ENCODE data around the gene PLEKHG4.

PLEKHG4 gene

DNA sequence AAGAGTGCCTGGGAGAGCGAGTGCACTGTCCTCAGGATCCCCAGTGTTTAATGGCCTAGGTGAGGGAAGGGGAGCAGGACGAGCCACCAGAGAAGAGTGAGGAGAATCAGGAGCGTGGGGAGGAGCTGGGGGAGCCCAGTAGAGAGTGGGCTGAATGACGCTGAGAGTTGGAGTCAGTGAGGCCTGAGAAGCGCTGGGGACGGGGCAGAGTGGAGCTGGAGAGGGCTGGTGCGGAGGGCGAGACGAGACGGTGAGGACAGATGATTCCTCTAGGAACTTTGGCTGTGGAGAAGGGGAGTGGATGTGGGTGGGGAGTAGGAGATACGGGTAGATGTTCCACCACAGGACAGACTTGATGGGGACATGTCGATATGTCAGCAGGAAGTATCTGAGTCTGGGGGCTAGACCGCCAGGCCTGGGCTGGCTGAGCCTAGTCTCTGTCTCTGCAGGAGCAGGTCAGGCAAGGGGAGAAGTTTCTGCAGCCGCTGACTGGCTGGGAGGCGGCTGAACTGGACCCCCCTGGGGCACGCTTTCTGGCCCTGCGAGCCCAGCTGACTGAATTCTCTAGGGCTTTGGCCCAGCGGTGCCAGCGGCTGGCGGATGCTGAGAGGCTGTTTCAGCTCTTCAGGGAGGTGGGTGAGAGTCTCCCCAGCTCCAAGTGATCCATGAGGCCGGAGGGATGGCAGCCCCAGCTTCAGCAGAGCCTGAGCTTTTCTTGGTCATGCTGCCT lies 4.7 kb downstream of the PLEKHG4 start:
- no peak overlapping the region for H3K27ac Mint-ChIP-seq
- H3K27me3 Mint-ChIP-seq: no peaks in the 10 kb centered on the region
- no peaks in the 10 kb centered on the region for H3K9me3 Mint-ChIP-seq
- H3K4me3 Mint-ChIP-seq: no peak overlapping the region
- no peak for DNase-seq
- H3K36me3 Mint-ChIP-seq (ENCODE audit: low read depth): peaks cover 35% of the 10 kb centered on the region
- peaks cover 5% of the 10 kb centered on the region for H3K4me1 Mint-ChIP-seq (ENCODE audit: low read depth)

DNA sequence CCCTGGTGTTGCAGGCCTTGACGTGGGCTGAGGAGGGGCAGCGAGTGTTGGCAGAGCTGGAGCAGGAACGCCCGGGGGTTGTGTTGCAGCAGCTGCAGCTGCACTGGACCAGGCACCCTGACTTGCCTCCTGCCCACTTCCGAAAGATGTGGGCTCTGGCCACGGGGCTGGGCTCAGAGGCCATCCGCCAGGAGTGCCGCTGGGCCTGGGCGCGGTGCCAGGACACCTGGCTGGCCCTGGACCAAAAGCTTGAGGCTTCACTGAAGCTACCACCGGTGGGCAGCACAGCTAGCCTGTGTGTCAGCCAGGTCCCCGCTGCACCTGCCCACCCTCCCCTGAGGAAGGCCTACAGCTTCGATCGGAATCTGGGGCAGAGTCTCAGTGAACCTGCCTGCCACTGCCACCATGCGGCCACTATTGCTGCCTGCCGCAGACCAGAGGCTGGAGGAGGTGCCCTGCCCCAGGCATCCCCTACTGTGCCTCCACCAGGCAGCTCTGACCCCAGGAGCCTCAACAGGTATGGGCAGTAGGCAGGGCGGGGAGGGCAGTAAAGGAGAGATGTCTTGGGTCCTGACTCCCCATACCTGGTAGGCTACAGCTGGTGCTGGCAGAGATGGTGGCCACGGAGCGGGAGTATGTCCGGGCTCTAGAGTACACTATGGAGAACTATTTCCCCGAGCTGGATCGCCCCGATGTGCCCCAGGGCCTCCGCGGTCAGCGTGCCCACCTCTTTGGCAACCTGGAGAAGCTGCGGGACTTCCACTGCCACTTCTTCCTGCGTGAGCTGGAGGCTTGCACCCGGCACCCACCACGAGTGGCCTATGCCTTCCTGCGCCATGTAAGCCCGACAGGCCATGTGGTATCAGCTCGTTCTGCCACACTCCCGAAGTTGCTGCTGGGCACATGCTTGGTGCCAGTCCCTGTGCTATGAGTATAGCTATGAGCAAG lies 5.6 kb downstream of the PLEKHG4 start:
- H3K27ac Mint-ChIP-seq: no peak overlapping the region
- H3K9me3 Mint-ChIP-seq: no peaks in the 10 kb centered on the region
- H3K4me3 Mint-ChIP-seq: no peak overlapping the region
- H3K4me1 Mint-ChIP-seq (ENCODE audit: low read depth): peaks cover 9% of the 10 kb centered on the region
- H3K27me3 Mint-ChIP-seq: no peaks in the 10 kb centered on the region
- no peak for DNase-seq
- H3K36me3 Mint-ChIP-seq (ENCODE audit: low read depth): peaks cover 35% of the 10 kb centered on the region

DNA sequence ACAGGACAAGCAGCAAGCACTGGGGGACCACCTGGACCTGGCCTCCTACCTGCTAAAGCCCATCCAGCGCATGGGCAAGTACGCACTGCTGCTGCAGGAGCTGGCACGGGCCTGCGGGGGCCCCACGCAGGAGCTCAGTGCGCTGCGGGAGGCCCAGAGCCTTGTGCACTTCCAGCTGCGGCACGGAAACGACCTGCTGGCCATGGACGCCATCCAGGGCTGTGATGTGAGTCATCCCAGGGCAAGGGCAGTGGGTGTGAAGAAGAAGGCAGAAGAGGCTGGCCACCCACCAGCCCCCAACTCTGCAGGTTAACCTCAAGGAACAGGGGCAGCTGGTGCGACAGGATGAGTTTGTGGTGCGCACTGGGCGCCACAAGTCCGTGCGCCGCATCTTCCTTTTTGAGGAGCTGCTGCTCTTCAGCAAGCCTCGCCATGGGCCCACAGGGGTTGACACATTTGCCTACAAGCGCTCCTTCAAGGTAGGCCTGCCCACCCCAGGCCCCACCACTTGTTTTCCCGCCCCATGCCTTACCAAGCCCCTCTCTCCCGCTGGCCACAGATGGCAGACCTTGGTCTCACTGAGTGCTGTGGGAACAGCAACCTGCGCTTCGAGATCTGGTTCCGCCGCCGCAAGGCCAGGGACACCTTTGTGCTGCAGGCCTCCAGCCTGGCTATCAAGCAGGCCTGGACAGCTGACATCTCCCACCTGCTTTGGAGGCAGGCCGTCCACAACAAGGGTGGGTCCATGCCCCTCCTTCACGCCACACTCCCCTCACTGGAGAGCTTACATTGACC lies 7.3 kb downstream of the PLEKHG4 start:
- Mint-ChIP-seq H3K27ac (peak overlapping the region; percentile 35), H3K4me3 (no peak overlapping the region), H3K36me3 (ENCODE audit: low read depth) (peaks cover 35% of the 10 kb centered on the region), H3K27me3 (no peaks in the 10 kb centered on the region), H3K9me3 (no peaks in the 10 kb centered on the region), H3K4me1 (ENCODE audit: low read depth) (peaks cover 11% of the 10 kb centered on the region)
- DNase-seq: no peak

DNA sequence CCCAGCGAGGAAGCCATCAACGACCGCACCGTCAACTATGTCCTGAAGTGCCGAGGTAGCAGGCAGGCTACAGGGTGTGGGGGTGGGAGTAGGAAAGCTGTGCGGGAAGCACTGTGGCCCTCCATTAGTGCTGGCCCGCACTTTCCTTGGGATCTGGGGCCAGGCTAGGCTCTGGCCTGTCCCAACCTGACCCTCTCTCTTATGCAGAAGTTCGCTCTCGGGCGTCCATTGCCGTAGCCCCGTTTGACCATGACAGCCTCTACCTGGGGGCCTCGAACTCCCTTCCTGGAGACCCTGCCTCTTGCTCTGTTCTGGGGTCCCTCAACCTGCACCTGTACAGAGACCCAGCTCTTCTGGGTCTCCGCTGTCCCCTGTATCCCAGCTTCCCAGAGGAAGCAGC lies 8.6 kb downstream of the PLEKHG4 start:
- Mint-ChIP-seq H3K36me3 (ENCODE audit: low read depth) (peaks cover 29% of the 10 kb centered on the region), H3K9me3 (no peaks in the 10 kb centered on the region), H3K27ac (no peak overlapping the region), H3K4me1 (ENCODE audit: low read depth) (peaks cover 11% of the 10 kb centered on the region), H3K27me3 (no peaks in the 10 kb centered on the region), H3K4me3 (no peak overlapping the region)
- no peak for DNase-seq

DNA sequence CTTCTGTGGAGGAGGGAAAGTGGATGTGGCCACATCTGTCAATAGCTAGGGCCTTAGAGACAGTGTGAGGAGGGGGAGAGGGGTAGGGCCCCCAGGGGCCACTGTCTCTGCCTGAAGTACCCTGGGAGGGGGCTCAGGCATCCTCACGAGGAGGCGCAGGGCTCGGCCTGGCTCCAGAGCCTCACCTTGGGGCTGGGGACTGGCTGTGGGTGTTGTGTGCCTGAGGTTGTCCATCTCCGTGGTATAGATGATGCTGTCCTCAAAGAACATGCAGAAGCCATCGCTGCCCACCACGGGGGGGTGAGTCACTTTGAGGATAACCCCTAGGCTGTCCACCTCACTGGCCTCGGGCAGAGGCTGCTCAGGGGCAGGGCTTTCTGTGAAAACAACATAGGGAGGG lies 12.1 kb downstream of the PLEKHG4 start:
- no peaks in the 10 kb centered on the region for H3K27me3 Mint-ChIP-seq
- peaks cover 11% of the 10 kb centered on the region for H3K36me3 Mint-ChIP-seq (ENCODE audit: low read depth)
- no peak for DNase-seq
- H3K4me3 Mint-ChIP-seq: no peak overlapping the region
- no peaks in the 10 kb centered on the region for H3K9me3 Mint-ChIP-seq
- H3K27ac Mint-ChIP-seq: no peak overlapping the region
- peaks cover 11% of the 10 kb centered on the region for H3K4me1 Mint-ChIP-seq (ENCODE audit: low read depth)

DNA sequence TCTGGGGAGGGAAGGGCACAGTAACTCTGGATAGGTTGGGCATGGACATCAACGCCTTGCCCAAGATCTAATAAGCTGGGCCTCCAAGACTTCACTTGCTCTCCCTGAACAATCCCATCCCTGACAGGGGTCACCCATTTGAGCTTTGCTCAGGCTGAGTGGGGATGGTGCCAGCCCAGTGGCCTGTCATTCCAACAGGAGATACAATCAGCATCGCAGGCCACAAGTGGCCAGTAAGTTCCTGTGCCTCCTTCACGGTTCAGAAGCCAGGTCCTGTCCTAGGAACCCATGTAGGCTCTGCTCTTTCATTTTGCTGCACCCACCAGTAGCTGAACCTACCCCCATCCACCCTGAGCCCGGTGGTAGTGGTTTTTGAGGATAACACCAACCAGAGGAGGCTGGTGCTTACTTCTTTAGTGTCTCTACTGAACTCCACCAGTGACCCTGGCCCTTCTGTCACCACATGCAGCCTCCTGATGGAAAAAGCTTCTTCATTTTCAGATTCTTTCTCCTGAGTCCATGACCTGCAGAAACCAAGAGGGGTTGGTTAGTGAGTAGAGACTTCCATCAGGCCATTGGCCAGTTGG lies 14.9 kb downstream of the PLEKHG4 start:
- H3K4me3 Mint-ChIP-seq: no peak overlapping the region
- peaks cover 3% of the 10 kb centered on the region for H3K27me3 Mint-ChIP-seq
- H3K4me1 Mint-ChIP-seq (ENCODE audit: low read depth): peaks cover 11% of the 10 kb centered on the region
- H3K36me3 Mint-ChIP-seq (ENCODE audit: low read depth): no peaks in the 10 kb centered on the region
- no peak overlapping the region for H3K27ac Mint-ChIP-seq
- DNase-seq: no peak
- H3K9me3 Mint-ChIP-seq: no peaks in the 10 kb centered on the region

DNA sequence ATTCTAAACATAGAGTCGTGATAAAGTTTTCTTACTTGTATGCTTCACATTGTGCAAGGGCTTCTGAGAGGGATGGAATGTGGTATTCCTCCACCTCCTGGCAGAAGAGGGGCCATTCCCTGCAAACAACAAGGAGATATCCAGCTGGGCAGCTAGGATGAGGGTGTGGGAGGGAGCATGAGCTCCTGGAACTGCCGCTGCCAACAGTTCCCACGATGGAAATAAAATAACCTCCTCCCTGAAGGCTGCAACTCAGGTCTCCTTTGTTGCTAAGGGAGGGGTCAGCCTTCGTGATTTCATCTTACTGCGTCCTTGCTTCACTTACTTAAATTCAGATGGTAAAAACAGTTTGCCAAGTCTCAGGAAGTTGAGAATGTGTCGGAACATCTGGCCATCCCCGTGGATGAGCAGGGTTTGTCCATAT lies 15.6 kb downstream of the PLEKHG4 start:
- Mint-ChIP-seq H3K36me3 (ENCODE audit: low read depth) (no peaks in the 10 kb centered on the region), H3K4me3 (no peak overlapping the region), H3K27me3 (peaks cover 3% of the 10 kb centered on the region), H3K27ac (no peak overlapping the region), H3K4me1 (ENCODE audit: low read depth) (peaks cover 4% of the 10 kb centered on the region), H3K9me3 (no peaks in the 10 kb centered on the region)
- no peak for DNase-seq

DNA sequence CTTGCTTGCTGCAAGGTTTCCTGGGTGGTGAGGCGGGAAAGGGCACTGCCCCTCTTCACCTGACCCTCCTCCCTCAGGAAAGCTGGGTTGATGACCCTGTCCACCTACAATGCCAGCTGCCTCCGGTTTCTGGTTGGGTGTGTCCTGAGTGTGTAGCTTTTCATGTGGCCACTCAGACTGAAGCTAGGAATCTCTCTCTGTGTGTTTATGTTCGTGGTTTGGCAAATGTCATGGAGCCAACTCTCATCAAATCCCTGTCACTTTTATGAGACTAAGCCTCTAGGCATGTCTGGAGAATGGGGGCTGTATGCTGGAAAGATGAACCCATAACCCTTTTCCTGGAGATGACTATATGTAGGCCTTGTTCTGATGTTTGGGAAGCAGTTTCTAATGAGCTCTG lies 17.1 kb downstream of the PLEKHG4 start:
- Mint-ChIP-seq H3K9me3 (no peaks in the 10 kb centered on the region), H3K36me3 (ENCODE audit: low read depth) (no peaks in the 10 kb centered on the region), H3K27me3 (peaks cover 6% of the 10 kb centered on the region), H3K4me3 (no peak overlapping the region), H3K4me1 (ENCODE audit: low read depth) (no peaks in the 10 kb centered on the region), H3K27ac (no peak overlapping the region)
- DNase-seq: no peak

DNA sequence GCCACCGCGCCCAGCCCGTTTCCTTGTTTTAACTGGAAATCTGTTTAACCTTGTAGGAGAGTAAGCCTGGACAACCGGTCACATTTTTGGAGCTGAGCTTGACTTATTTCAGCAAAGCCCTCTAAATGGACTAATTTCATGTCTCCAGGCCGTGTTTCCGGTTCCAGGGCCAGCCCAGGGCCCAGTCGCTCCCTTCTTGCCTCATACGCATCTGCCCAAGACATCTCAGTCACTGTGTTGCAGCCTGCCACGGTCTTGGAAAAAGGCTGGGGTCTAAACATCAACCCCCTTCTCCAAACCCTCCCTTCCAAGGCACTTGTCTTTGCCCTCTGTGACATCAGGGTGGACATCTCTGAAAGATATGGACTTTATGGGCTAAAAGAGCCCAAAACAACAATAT lies 18.9 kb downstream of the PLEKHG4 start:
- no peak overlapping the region for H3K4me3 Mint-ChIP-seq
- DNase-seq: no peak
- H3K27ac Mint-ChIP-seq: no peak overlapping the region
- H3K4me1 Mint-ChIP-seq (ENCODE audit: low read depth): no peaks in the 10 kb centered on the region
- no peaks in the 10 kb centered on the region for H3K36me3 Mint-ChIP-seq (ENCODE audit: low read depth)
- H3K9me3 Mint-ChIP-seq: no peaks in the 10 kb centered on the region
- H3K27me3 Mint-ChIP-seq: peaks cover 6% of the 10 kb centered on the region

DNA sequence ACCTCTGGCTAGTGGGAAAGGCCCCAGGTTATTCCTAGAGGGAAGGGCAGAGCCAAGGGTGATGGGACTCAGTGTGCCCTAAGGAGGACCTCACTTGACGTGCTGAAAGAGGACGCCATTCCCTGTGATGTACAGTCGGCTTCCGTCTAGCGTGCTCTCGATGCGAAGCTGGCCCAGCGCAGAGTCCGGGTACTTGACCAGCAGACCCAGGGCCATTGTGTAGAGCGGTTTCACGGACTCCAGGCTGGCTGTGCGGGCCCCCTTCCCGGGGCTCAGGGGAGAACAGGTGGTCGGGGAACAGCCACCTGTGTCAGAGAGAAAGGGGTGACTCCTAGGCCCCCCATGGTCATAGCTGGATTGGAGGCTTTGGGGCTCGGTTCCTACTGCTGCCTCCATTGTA lies 19.9 kb downstream of the PLEKHG4 start:
- Mint-ChIP-seq H3K9me3 (no peaks in the 10 kb centered on the region), H3K27ac (no peak overlapping the region), H3K4me1 (ENCODE audit: low read depth) (no peaks in the 10 kb centered on the region), H3K4me3 (no peak overlapping the region), H3K36me3 (ENCODE audit: low read depth) (no peaks in the 10 kb centered on the region), H3K27me3 (peaks cover 6% of the 10 kb centered on the region)
- DNase-seq: no peak

DNA sequence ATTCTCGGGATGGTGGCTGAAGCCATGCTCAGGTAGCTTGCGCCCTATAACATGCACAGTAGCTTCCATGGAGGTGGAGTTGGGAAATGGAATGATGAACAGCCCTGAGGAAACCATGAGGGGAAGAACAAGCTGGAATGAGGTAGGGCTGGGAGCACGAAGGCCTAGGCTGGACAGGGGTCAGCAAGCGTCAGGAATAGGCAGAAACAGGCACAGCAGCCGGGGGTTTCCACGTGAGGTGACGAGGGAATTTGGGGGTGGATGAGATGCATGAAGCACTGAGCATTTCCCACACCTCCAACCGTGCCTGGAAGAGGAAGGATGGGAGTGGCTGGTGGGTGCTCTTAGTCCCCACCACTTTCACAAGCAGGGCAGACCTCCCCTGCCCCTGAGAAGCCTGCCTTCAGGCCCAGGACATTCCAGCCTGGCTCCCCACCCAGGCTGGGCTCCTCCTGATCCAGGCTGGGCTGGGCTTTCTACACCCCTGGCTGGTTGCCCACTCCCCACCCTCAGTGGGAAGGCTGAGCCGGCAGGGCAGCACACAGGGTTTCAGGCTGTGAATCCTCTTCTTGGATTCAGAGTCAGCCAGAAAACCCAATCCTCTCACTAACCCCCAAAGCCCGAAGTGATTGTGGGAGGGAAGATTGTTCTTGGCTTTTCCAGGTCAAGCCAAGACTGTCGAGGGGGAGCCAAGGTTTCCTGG lies 21.9 kb downstream of the PLEKHG4 start:
- Mint-ChIP-seq H3K36me3 (ENCODE audit: low read depth) (no peaks in the 10 kb centered on the region), H3K9me3 (no peaks in the 10 kb centered on the region), H3K27ac (no peak overlapping the region), H3K27me3 (peaks cover 6% of the 10 kb centered on the region), H3K4me3 (no peak overlapping the region), H3K4me1 (ENCODE audit: low read depth) (no peaks in the 10 kb centered on the region)
- no peak for DNase-seq

DNA sequence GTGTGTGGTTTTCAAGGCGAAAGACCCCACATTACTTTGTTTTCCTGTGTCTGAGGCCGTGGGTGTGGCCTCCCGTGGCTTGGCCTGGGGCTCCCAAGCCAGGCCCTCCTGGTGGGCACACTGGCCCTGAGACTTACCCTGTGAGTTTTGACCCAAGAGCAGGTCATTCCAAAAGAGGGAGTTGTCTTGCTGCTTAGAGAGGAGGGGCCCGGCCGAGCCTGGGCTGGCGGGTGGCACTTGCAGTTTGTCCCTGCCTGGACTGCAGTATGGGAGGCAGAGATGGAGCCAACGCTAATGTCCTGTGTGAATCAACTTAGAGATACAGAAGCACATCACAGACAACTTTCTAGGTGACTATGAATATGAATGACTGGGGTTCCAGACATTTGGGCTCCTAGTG lies 22.7 kb downstream of the PLEKHG4 start:
- Mint-ChIP-seq H3K9me3 (no peaks in the 10 kb centered on the region), H3K36me3 (ENCODE audit: low read depth) (no peaks in the 10 kb centered on the region), H3K4me3 (no peak overlapping the region), H3K27me3 (peaks cover 8% of the 10 kb centered on the region), H3K4me1 (ENCODE audit: low read depth) (no peaks in the 10 kb centered on the region), H3K27ac (no peak overlapping the region)
- no peak for DNase-seq

DNA sequence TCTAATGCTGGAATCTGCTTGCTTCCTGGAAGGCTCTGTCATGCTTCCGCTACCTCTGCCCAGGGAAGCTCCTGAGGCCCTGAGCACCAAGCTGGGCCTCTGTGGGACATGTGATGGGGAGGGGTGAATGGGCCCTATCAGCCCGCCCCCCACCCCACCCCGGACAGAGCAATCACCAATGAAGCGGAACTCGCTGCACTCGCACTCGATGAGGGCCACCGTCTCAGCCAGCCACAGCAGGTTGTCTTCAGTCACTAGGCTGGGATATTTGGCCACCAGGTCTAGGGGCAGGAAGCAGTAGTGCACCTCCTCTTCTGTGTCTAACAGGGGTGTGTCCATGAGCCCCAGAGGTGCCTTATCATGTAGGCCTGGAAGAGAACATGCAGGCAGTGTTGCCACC lies 23.6 kb downstream of the PLEKHG4 start:
- Mint-ChIP-seq H3K4me1 (ENCODE audit: low read depth) (no peaks in the 10 kb centered on the region), H3K4me3 (no peak overlapping the region), H3K36me3 (ENCODE audit: low read depth) (no peaks in the 10 kb centered on the region), H3K27me3 (peaks cover 8% of the 10 kb centered on the region), H3K9me3 (no peaks in the 10 kb centered on the region), H3K27ac (no peak overlapping the region)
- peak; percentile 22 for DNase-seq

DNA sequence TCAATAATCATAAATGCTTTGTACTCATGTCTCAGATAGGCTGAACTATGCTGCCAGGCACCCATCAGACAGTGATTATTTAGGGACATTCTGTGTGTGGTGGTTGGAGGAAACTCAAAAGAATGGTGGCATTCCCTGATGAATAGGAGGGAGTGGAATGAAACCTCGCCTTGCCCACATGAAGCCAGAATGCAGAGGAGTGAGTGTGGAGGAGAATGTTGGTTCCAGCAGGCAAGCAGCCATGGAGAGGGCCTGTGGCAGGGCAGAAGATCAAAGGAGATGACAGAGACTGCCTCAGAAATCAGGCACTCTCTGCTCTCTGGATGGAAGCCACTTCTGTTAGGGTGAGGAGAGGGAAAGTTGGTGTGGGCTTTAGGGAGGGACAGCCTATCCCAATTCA lies 24.7 kb downstream of the PLEKHG4 start:
- Mint-ChIP-seq H3K27ac (no peak overlapping the region), H3K27me3 (peaks cover 5% of the 10 kb centered on the region), H3K9me3 (no peaks in the 10 kb centered on the region), H3K4me1 (ENCODE audit: low read depth) (peaks cover 5% of the 10 kb centered on the region), H3K4me3 (no peak overlapping the region), H3K36me3 (ENCODE audit: low read depth) (no peaks in the 10 kb centered on the region)
- no peak for DNase-seq
